Activated naive CD8-positive, alpha-beta T cell (primary cell): ENCODE results near the gene ARSD.
A peak's percentile ranks its signal among the peaks of the same experiment; 100 is the strongest.
"Not testable (repeated sequence)": the region's sequence is repeated elsewhere in the genome, so short reads cannot be mapped to it uniquely, and the experiment has no call there.

Experiments
- H3K27ac Mint-ChIP-seq: one replicate; pipeline ENCODE4 v1.8.0; 2021; ENCODE audit warnings: mixed read lengths
- H3K27me3 Mint-ChIP-seq: one replicate; pipeline ENCODE4 v1.8.0; 2021; ENCODE audit warnings: mixed read lengths
- H3K36me3 Mint-ChIP-seq: one replicate; pipeline ENCODE4 v1.8.0; 2021; ENCODE audit warnings: mixed read lengths
- H3K4me1 Mint-ChIP-seq: one replicate; pipeline ENCODE4 v1.8.0; 2021; ENCODE audit warnings: low read depth, mixed read lengths
- H3K4me3 Mint-ChIP-seq: one replicate; pipeline ENCODE4 v1.8.0; 2021; ENCODE audit warnings: mild to moderate bottlenecking, mixed read lengths
- H3K9me3 Mint-ChIP-seq: one replicate; pipeline ENCODE4 v1.8.0; 2021; ENCODE audit warnings: low read depth, mixed read lengths

ARSD gene

GRCh38 chrX:2889706-2890490 lies 39.2 kb downstream of the ARSD start:
- H3K9me3 Mint-ChIP-seq, H3K36me3 Mint-ChIP-seq, H3K27ac Mint-ChIP-seq: not testable (repeated sequence)

GRCh38 chrX:2889045-2889605 lies 40.0 kb downstream of the ARSD start:
- Mint-ChIP-seq H3K27ac (no peak overlapping the region), H3K27me3 (no peaks in the 10 kb centered on the region), H3K36me3 (no peaks in the 10 kb centered on the region), H3K9me3 (no peaks in the 10 kb centered on the region), H3K4me1 (peaks cover 6% of the 10 kb centered on the region), H3K4me3 (peak overlapping the region; percentile 87)

More at GRCh38 chrX:2889706-2890490, 39.2 kb downstream of the ARSD start:
- H3K4me1 Mint-ChIP-seq, H3K27me3 Mint-ChIP-seq: not testable (repeated sequence)
- H3K4me3 Mint-ChIP-seq, result peak overlapping the region; percentile 87

- Mint-ChIP-seq H3K36me3 (no peaks in the 10 kb centered on the region), H3K9me3 (no peaks in the 10 kb centered on the region), H3K27me3 (no peaks in the 10 kb centered on the region), H3K27ac (no peak overlapping the region), H3K4me3 (peak overlapping the region; percentile 87), H3K4me1 (peaks cover 6% of the 10 kb centered on the region)
Measured at GRCh38 chrX:2888309-2888708, 40.8 kb downstream of the ARSD start.

- H3K4me3 Mint-ChIP-seq, result no peak overlapping the region
- H3K36me3 Mint-ChIP-seq, result no peaks in the 10 kb centered on the region
- H3K27me3 Mint-ChIP-seq, result no peaks in the 10 kb centered on the region
- no peak overlapping the region for H3K27ac Mint-ChIP-seq
- peaks cover 2% of the 10 kb centered on the region for H3K4me1 Mint-ChIP-seq
- no peaks in the 10 kb centered on the region for H3K9me3 Mint-ChIP-seq
Measured at GRCh38 chrX:2883770-2884169, 45.4 kb downstream of the ARSD start.

- no peaks in the 10 kb centered on the region for H3K4me1 Mint-ChIP-seq
- no peaks in the 10 kb centered on the region for H3K9me3 Mint-ChIP-seq
- H3K27ac Mint-ChIP-seq, result no peak overlapping the region
- H3K27me3 Mint-ChIP-seq, result peaks cover 2% of the 10 kb centered on the region
- H3K36me3 Mint-ChIP-seq, result no peaks in the 10 kb centered on the region
- H3K4me3 Mint-ChIP-seq, result no peak overlapping the region
Measured at GRCh38 chrX:2879670-2880069, 49.5 kb downstream of the ARSD start.

GRCh38 chrX:2878563-2878962 lies 50.6 kb downstream of the ARSD start:
- H3K36me3 Mint-ChIP-seq, result no peaks in the 10 kb centered on the region
- H3K27ac Mint-ChIP-seq, result no peak overlapping the region
- H3K27me3 Mint-ChIP-seq, result peaks cover 4% of the 10 kb centered on the region
- H3K4me3 Mint-ChIP-seq, result no peak overlapping the region
- no peaks in the 10 kb centered on the region for H3K9me3 Mint-ChIP-seq
- no peaks in the 10 kb centered on the region for H3K4me1 Mint-ChIP-seq

- no peak overlapping the region for H3K27ac Mint-ChIP-seq
- no peaks in the 10 kb centered on the region for H3K4me1 Mint-ChIP-seq
- H3K27me3 Mint-ChIP-seq, result peaks cover 6% of the 10 kb centered on the region
- no peaks in the 10 kb centered on the region for H3K36me3 Mint-ChIP-seq
- no peak overlapping the region for H3K4me3 Mint-ChIP-seq
- no peaks in the 10 kb centered on the region for H3K9me3 Mint-ChIP-seq
Measured at GRCh38 chrX:2875798-2876399, 53.2 kb downstream of the ARSD start.

GRCh38 chrX:2875136-2875481 lies 54.0 kb downstream of the ARSD start:
- Mint-ChIP-seq H3K9me3 (no peaks in the 10 kb centered on the region), H3K4me3 (no peak overlapping the region), H3K4me1 (no peaks in the 10 kb centered on the region), H3K36me3 (no peaks in the 10 kb centered on the region), H3K27ac (no peak overlapping the region), H3K27me3 (peaks cover 6% of the 10 kb centered on the region)

- Mint-ChIP-seq H3K27me3 (peaks cover 6% of the 10 kb centered on the region), H3K9me3 (no peaks in the 10 kb centered on the region), H3K4me3 (no peak overlapping the region), H3K27ac (no peak overlapping the region), H3K4me1 (no peaks in the 10 kb centered on the region), H3K36me3 (no peaks in the 10 kb centered on the region)
Measured at GRCh38 chrX:2874222-2875135, 54.7 kb downstream of the ARSD start.

- no peaks in the 10 kb centered on the region for H3K9me3 Mint-ChIP-seq
- no peaks in the 10 kb centered on the region for H3K4me1 Mint-ChIP-seq
- H3K4me3 Mint-ChIP-seq, result no peak overlapping the region
- H3K27me3 Mint-ChIP-seq, result peaks cover 6% of the 10 kb centered on the region
- H3K36me3 Mint-ChIP-seq, result no peaks in the 10 kb centered on the region
- no peak overlapping the region for H3K27ac Mint-ChIP-seq
Measured at GRCh38 chrX:2872671-2873277, 56.4 kb downstream of the ARSD start.

GRCh38 chrX:2871831-2872230 lies 57.3 kb downstream of the ARSD start:
- Mint-ChIP-seq H3K27ac (no peak overlapping the region), H3K4me3 (no peak overlapping the region), H3K36me3 (no peaks in the 10 kb centered on the region), H3K27me3 (peaks cover 6% of the 10 kb centered on the region), H3K4me1 (no peaks in the 10 kb centered on the region), H3K9me3 (no peaks in the 10 kb centered on the region)

GRCh38 chrX:2870650-2871049 lies 58.5 kb downstream of the ARSD start:
- Mint-ChIP-seq H3K27me3 (peaks cover 5% of the 10 kb centered on the region), H3K4me3 (no peak overlapping the region), H3K4me1 (no peaks in the 10 kb centered on the region), H3K27ac (no peak overlapping the region), H3K9me3 (no peaks in the 10 kb centered on the region), H3K36me3 (no peaks in the 10 kb centered on the region)

- Mint-ChIP-seq H3K9me3 (no peaks in the 10 kb centered on the region), H3K4me3 (no peak overlapping the region), H3K27me3 (no peaks in the 10 kb centered on the region), H3K36me3 (no peaks in the 10 kb centered on the region), H3K27ac (no peak overlapping the region), H3K4me1 (no peaks in the 10 kb centered on the region)
Measured at GRCh38 chrX:2867206-2867605, 61.9 kb downstream of the ARSD start.

GRCh38 chrX:2863646-2864045 lies 65.5 kb downstream of the ARSD start:
- no peaks in the 10 kb centered on the region for H3K4me1 Mint-ChIP-seq
- H3K27ac Mint-ChIP-seq, result no peak overlapping the region
- H3K4me3 Mint-ChIP-seq, result no peak overlapping the region
- no peaks in the 10 kb centered on the region for H3K9me3 Mint-ChIP-seq
- H3K27me3 Mint-ChIP-seq, result peaks cover 2% of the 10 kb centered on the region
- H3K36me3 Mint-ChIP-seq, result no peaks in the 10 kb centered on the region
